ENCODE data around the gene EXTL2. TPM values are rescaled to one million over a fixed set of nuclear protein-coding genes. Genes with fewer than 3 reads are reported as not detected.

The EXTL2 gene
- total and polyA plus RNA-seq, 10 of the 15 experiments (the other 5 are each of a cell fraction or from before 2014, with no cell fraction given): 10.2 to 51.1 (median 16.2) TPM

DNA sequence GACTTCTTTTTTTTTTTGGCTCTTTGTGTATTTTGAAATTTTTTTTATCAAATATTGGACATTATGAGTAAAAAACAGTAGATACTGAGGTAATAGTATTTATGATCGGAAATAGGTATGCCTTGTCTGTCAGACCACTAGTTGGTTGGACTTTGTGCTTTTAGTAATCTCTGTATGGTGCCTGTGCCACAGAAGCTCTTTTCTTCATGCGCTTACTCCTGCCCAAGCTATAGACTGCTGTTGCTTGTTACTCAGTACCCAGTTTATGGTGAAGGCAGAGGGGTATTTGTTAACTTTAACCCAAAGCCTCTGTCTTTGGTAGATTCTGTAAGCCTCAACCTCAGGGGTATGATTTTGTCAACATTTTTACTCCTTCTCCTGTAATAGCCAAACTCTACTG lies 9.9 kb upstream of the EXTL2 start:
- no peaks in the 10 kb centered on the region for H3K27me3 ChIP-seq (replicated peaks in 1 of 2; ENCODE audit: control insufficient read depth in 2 of 2, insufficient read depth in 2 of 2, low read length in 1 of 2)
- no peaks in the 10 kb centered on the region for H3K4me1 ChIP-seq (ENCODE audit: control insufficient read depth, insufficient read depth, low read length)
- no peak for FAIRE-seq
- no peak overlapping the region for H2AFZ ChIP-seq (ENCODE audit: control insufficient read depth, low read depth, low read length)
- ChIA-PET CTCF (interaction anchor here (1.0 to 1.3 kb wide), 2 partner anchors 384 to 534 kb away, joined by 3 to 4 read pairs; no protein-coding TSS in a partner anchor), SMC1A (ENCODE audit: uncharacterized antibody, unreplicated experiment) (interaction anchor here (1.3 kb wide), 1 partner anchor 14 kb away, joined by 3 read pairs; no protein-coding TSS in a partner anchor), RAD21 (ENCODE audit: unreplicated experiment) (no interaction called here), POLR2A (interaction anchor here (0.7 to 1.3 kb wide), 2 partner anchors 9 to 10 kb away, joined by 3 to 4 read pairs; no protein-coding TSS in a partner anchor)
- no peaks in the 10 kb centered on the region for H4K20me1 ChIP-seq (ENCODE audit: control insufficient read depth, insufficient read depth)
- intact Hi-C loops (cut with micrococcal nuclease; ENCODE audit: unreplicated experiment) (no loop called here), in situ Hi-C loops (cut with MboI) (no loop called here)
- H3K79me2 ChIP-seq (ENCODE audit: control insufficient read depth, insufficient read depth, low read length): peaks cover 4% of the 10 kb centered on the region
- H3K9me3 ChIP-seq (replicated peaks; ENCODE audit: control insufficient read depth, insufficient read depth, low read length): no peaks in the 10 kb centered on the region; the same call in 1 of the 3 replicates
- ATAC-seq: no peak
- 100% methylated on average over 2 of the region's 2 CpGs for WGBS (ENCODE audit: insufficient coverage, insufficient replicate concordance, low lambda C conversion rate, missing lambda C conversion rate)
- H3K4me3 ChIP-seq: no peak overlapping the region
- TF ChIP-seq ZNF687 (IDR thresholded peaks at IDR 0.05): no peak
- TF ChIP-seq PAX5 (IDR thresholded peaks at IDR 0.05; ENCODE audit: borderline replicate concordance, low read depth, low read length): no peak
- peaks cover 3 to 28% of the 10 kb centered on the region in 2 experiments for H3K36me3 ChIP-seq (ENCODE audit: control insufficient read depth in 2 of 2, insufficient read depth in 2 of 2, low read length in 1 of 2)
- H3K4me2 ChIP-seq (ENCODE audit: control insufficient read depth, insufficient read depth): no peak overlapping the region
- DNase-seq (ENCODE audit: low read depth, low spot score): no peak
- no peak overlapping the region for H3K9ac ChIP-seq (ENCODE audit: control insufficient read depth, insufficient read depth, low read length)
- no peak overlapping the region for H3K27ac ChIP-seq (ENCODE audit: control insufficient read depth, insufficient read depth)
- no TSS peak for BruUV-seq (replicated peaks)
